Measurements from ENCODE around the gene SPP1.

DNA sequence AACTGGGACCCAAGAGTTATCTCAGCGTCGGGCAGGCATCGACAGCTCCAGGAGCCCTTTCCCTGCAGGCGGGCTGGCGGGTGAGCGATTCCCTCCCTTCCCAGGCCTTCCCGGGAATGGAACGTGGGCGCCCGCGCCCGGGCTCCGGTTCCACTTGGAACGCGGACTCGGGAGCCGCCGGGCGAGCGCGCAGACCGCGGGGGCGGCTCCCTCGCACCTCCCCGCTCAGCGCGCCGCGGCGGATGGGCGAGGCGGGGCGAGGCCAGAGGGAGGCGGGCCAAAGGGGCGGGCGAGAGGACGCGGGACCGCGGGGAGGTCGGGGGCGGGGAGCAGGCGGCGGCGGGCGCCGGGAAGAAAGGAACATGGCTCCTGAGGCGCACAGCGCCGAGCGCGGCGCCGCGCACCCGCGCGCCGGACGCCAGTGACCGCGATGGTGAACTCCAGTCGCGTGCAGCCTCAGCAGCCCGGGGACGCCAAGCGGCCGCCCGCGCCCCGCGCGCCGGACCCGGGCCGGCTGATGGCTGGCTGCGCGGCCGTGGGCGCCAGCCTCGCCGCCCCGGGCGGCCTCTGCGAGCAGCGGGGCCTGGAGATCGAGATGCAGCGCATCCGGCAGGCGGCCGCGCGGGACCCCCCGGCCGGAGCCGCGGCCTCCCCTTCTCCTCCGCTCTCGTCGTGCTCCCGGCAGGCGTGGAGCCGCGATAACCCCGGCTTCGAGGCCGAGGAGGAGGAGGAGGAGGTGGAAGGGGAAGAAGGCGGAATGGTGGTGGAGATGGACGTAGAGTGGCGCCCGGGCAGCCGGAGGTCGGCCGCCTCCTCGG, 32.0 kb downstream of the SPP1 start, which contains the start of gene PKD2:
- TF ChIP-seq RBM34 (IDR thresholded peaks at IDR 0.05; ENCODE audit: borderline replicate concordance, insufficient read depth, low read length) (no peak), TCF7 (IDR thresholded peaks at IDR 0.05; ENCODE audit: borderline replicate concordance) (no peak), ESRRA (IDR thresholded peaks at IDR 0.05; ENCODE audit: borderline replicate concordance, low read depth) (no peak), ZNF354B (CRISPR knock-in tag; IDR thresholded peaks at IDR 0.05) (no peak), HLTF (IDR thresholded peaks at IDR 0.05) (no peak), POLR2A (conservative IDR thresholded peaks at IDR 0.05) (no peak), KLF1 (tag; IDR thresholded peaks at IDR 0.05) (no peak)
- TF ChIP-seq, protein P1, sequence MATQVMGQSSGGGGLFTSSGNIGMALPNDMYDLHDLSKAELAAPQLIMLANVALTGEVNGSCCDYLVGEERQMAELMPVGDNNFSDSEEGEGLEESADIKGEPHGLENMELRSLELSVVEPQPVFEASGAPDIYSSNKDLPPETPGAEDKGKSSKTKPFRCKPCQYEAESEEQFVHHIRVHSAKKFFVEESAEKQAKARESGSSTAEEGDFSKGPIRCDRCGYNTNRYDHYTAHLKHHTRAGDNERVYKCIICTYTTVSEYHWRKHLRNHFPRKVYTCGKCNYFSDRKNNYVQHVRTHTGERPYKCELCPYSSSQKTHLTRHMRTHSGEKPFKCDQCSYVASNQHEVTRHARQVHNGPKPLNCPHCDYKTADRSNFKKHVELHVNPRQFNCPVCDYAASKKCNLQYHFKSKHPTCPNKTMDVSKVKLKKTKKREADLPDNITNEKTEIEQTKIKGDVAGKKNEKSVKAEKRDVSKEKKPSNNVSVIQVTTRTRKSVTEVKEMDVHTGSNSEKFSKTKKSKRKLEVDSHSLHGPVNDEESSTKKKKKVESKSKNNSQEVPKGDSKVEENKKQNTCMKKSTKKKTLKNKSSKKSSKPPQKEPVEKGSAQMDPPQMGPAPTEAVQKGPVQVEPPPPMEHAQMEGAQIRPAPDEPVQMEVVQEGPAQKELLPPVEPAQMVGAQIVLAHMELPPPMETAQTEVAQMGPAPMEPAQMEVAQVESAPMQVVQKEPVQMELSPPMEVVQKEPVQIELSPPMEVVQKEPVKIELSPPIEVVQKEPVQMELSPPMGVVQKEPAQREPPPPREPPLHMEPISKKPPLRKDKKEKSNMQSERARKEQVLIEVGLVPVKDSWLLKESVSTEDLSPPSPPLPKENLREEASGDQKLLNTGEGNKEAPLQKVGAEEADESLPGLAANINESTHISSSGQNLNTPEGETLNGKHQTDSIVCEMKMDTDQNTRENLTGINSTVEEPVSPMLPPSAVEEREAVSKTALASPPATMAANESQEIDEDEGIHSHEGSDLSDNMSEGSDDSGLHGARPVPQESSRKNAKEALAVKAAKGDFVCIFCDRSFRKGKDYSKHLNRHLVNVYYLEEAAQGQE (IDR thresholded peaks at IDR 0.05; ENCODE audit: borderline replicate concordance), result no peak
- TF ChIP-seq, protein P1 (CRISPR knock-in tag; IDR thresholded peaks at IDR 0.05; ENCODE audit: low read depth), result no peak
- TF ChIP-seq, protein P2, sequence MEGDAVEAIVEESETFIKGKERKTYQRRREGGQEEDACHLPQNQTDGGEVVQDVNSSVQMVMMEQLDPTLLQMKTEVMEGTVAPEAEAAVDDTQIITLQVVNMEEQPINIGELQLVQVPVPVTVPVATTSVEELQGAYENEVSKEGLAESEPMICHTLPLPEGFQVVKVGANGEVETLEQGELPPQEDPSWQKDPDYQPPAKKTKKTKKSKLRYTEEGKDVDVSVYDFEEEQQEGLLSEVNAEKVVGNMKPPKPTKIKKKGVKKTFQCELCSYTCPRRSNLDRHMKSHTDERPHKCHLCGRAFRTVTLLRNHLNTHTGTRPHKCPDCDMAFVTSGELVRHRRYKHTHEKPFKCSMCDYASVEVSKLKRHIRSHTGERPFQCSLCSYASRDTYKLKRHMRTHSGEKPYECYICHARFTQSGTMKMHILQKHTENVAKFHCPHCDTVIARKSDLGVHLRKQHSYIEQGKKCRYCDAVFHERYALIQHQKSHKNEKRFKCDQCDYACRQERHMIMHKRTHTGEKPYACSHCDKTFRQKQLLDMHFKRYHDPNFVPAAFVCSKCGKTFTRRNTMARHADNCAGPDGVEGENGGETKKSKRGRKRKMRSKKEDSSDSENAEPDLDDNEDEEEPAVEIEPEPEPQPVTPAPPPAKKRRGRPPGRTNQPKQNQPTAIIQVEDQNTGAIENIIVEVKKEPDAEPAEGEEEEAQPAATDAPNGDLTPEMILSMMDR (IDR thresholded peaks at IDR 0.05 in 2 of 3, conservative IDR thresholded peaks at IDR 0.05 in 1 of 3; ENCODE audit: insufficient read depth in 2 of 3, low read depth in 1 of 3, low read length in 3 of 3), result no peak

All from K562 (cell line).